GM23338 (cell line): ENCODE measurements around the gene ADA. TPM values are rescaled to one million over a fixed set of nuclear protein-coding genes. Genes with fewer than 3 reads are reported as not detected.
A peak's percentile ranks its signal among the peaks of the same experiment; 100 is the strongest.

ENCODE experiments used
- ATAC-seq: fragments of 200-7000 bp; cut with Tn5 transposase; 3 replicates; pipeline ENCODE4 v1.9.1; 2020
- DNase-seq: peaks from one replicate; pipeline ENCODE4 v3.0.0-alpha.2; 2015; ENCODE audit warnings: low spot score
- H2AFZ ChIP-seq: fragments of 200-600 bp; sonication (generic); 2 replicates; pipeline ENCODE4 v1.8.0; 2016; ENCODE audit warnings: antibody characterized with exemption, mild to moderate bottlenecking, moderate library complexity
- H3F3A ChIP-seq: fragments of 200-600 bp; sonication (generic); replicated peaks from 2 replicates; pipeline ENCODE4 v1.8.0; 2017; ENCODE audit warnings: antibody characterized with exemption, mixed run types, low read depth
- H3K27ac ChIP-seq: fragments of 200-600 bp; sonication (generic); 2 replicates; pipeline ENCODE4 v1.6.1; 2016; ENCODE audit warnings: low read depth
- H3K27me3 ChIP-seq: fragments of 200-600 bp; sonication (generic); 2 replicates; pipeline ENCODE4 v1.8.0; 2016; ENCODE audit warnings: mild to moderate bottlenecking, mixed run types, moderate library complexity; ENCODE audit not compliant: insufficient read depth
- H3K36me3 ChIP-seq: fragments of 200-600 bp; sonication (generic); 2 replicates; pipeline ENCODE4 v1.8.0; 2016; ENCODE audit warnings: mild to moderate bottlenecking; ENCODE audit not compliant: insufficient read depth
- H3K4me1 ChIP-seq: fragments of 200-600 bp; sonication (generic); 2 replicates; pipeline ENCODE4 v1.8.0; 2016; ENCODE audit warnings: mild to moderate bottlenecking, moderate library complexity; ENCODE audit not compliant: insufficient read depth
- H3K4me2 ChIP-seq: fragments of 200-600 bp; sonication (generic); 2 replicates; pipeline ENCODE4 v1.7.1; 2017; ENCODE audit warnings: mixed run types
- H3K4me3 ChIP-seq: fragments of 200-600 bp; sonication (generic); 2 replicates; pipeline ENCODE4 v1.6.1; 2016; ENCODE audit warnings: mixed run types
- H3K79me2 ChIP-seq: fragments of 200-600 bp; sonication (generic); replicated peaks from 2 replicates; pipeline ENCODE4 v1.8.0; 2017; ENCODE audit warnings: mild to moderate bottlenecking; ENCODE audit not compliant: insufficient read depth
- H3K9me2 ChIP-seq: fragments of 200-600 bp; sonication (generic); 2 replicates; pipeline ENCODE4 v1.8.0; 2017; ENCODE audit not compliant: insufficient read depth
- H4K20me1 ChIP-seq: fragments of 200-600 bp; sonication (generic); replicated peaks from 2 replicates; pipeline ENCODE4 v1.8.0; 2017; ENCODE audit warnings: mild to moderate bottlenecking; ENCODE audit not compliant: insufficient read depth
- H3K27ac Mint-ChIP-seq: 2 replicates; pipeline ENCODE4 v1.8.0; 2020; ENCODE audit warnings: inconsistent platforms, mild to moderate bottlenecking, moderate library complexity, mixed read lengths
- H3K27me3 Mint-ChIP-seq: 3 replicates; pipeline ENCODE4 v1.8.0; 2022; ENCODE audit warnings: low read depth, mild to moderate bottlenecking, moderate library complexity, mixed read lengths, inconsistent platforms; ENCODE audit not compliant: insufficient read depth, poor library complexity
- H3K36me3 Mint-ChIP-seq: 3 replicates; pipeline ENCODE4 v1.8.0; 2021; ENCODE audit warnings: low read depth, mild to moderate bottlenecking, inconsistent platforms, moderate library complexity, mixed read lengths
- H3K4me1 Mint-ChIP-seq: 3 replicates; pipeline ENCODE4 v1.8.0; 2020; ENCODE audit warnings: mild to moderate bottlenecking, inconsistent platforms, mixed read lengths
- H3K4me3 Mint-ChIP-seq: 3 replicates; pipeline ENCODE4 v1.8.0; 2021; ENCODE audit warnings: moderate library complexity, mild to moderate bottlenecking, inconsistent platforms, mixed read lengths
- H3K9me3 Mint-ChIP-seq: 3 replicates; pipeline ENCODE4 v1.8.0; 2020; ENCODE audit warnings: moderate library complexity, mild to moderate bottlenecking, inconsistent platforms, mixed read lengths
- CREB1 ChIP-seq: fragments of 250-450 bp; sonication (Bioruptor Pico); IDR thresholded peaks from 2 replicates; pipeline ENCODE4 v1.5.0; 2020; ENCODE audit warnings: low read depth, mild to moderate bottlenecking, moderate library complexity
- polyA plus RNA-seq: library from polyadenylated mRNA; unstranded; fragments of >200 nt; fragmentation: Nextera tagmentation; extraction: Ambion mirVana; gene quantifications from 2 replicates; pipeline ENCODE4 v1.2.1, GENCODE V29; 2016
- total RNA-seq: library from RNA; depleted of rRNA; stranded (reverse); fragments of >200 nt; shearing (Covaris generic); gene quantifications from 2 replicates; pipeline ENCODE4 v1.2.3, GENCODE V29; 2014
- TF ChIP-seq, protein P1 (sequence below), 2 experiments: fragments of 200-600 bp in 1 of 2; sonication (generic) in 1 of 2; conservative IDR thresholded peaks; 2 replicates each; pipeline versions ENCODE4 v1.5.1 to v1.6.1; 2016 to 2017; ENCODE audit warnings: antibody characterized with exemption in 2 of 2, low read depth in 2 of 2, mild to moderate bottlenecking in 2 of 2, moderate library complexity in 1 of 2
- TF ChIP-seq, protein P2 (sequence below): fragments of 250-450 bp; sonication (Bioruptor Pico); IDR thresholded peaks from 2 replicates; pipeline ENCODE4 v1.5.0; 2020; ENCODE audit warnings: mild to moderate bottlenecking, moderate library complexity
- TF ChIP-seq, protein P3 (sequence below): IDR thresholded peaks from one replicate; pipeline ENCODE4 v1.6.1; 2018; ENCODE audit warnings: antibody characterized with exemption; ENCODE audit not compliant: unreplicated experiment

ADA gene
- total and polyA plus RNA-seq, 2 experiments from 2014 or later, result 15.8 to 16.2 TPM

DNA sequence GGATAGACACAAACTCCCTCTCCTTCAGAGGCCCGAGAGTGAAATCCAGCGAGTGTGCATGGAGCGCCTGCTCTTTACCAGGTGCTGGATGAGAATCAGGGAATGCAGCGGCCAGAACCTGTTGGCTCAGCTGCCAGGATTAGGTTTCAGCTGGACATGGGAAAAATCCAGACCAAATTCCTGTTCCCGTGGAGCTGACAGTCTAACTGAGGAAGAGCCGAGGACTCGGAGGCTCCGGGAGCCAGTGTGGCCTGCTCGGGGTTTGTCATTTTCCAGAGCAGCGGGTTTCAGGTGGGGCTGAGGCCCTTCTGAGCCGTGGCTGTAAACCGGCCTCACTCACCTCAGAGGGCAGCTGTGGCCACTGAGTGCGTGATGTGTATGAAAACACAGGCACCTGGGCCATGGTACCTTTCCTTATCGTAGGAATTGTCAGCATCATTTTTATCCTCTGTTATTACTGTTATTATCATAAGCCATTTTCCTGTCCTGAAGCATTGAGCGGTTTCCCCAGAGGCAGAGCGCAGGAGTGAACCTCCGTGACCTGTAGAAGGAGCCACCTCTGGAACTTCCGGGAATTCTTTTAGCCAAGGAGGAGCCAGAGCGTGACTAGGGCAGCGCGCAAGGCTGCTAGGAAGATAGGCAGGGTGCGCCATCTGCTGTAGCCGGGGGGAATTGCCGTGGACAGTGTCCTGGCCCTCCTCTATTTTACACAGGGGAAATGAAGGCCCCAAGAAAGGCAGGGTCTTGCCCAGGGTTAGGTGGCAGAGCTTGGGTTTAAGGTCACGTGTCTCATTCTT lies 41.8 kb downstream of the ADA start:
- Histone ChIP-seq H3K4me3 (no peak overlapping the region), H3K9me2 (no peaks in the 10 kb centered on the region), H3K36me3 (no peaks in the 10 kb centered on the region), H2AFZ (peak overlapping the region; percentile 29; the same call in 1 of the 2 replicates), H3F3A (no peaks in the 10 kb centered on the region), H3K27ac (no peak overlapping the region), H3K79me2 (no peaks in the 10 kb centered on the region), H3K4me1 (peaks cover 5% of the 10 kb centered on the region), H3K27me3 (no peaks in the 10 kb centered on the region), H4K20me1 (no peaks in the 10 kb centered on the region; the same call in 1 of the 2 replicates), H3K4me2 (peak overlapping the region; percentile 30; the same call in 1 of the 2 replicates)
- Mint-ChIP-seq H3K4me3 (peak overlapping the region; percentile 28; the same call in 1 of the 3 replicates), H3K9me3 (no peaks in the 10 kb centered on the region), H3K27me3 (peaks cover 3% of the 10 kb centered on the region), H3K27ac (no peak overlapping the region), H3K4me1 (peaks cover 13% of the 10 kb centered on the region; the same call in 2 of the 3 replicates), H3K36me3 (peaks cover 8% of the 10 kb centered on the region; the same call in 2 of the 3 replicates)
- peak; percentile 30; the same call in 1 of the 2 replicates for TF ChIP-seq CREB1 (CRISPR knock-in tag)
- TF ChIP-seq, protein P1, sequence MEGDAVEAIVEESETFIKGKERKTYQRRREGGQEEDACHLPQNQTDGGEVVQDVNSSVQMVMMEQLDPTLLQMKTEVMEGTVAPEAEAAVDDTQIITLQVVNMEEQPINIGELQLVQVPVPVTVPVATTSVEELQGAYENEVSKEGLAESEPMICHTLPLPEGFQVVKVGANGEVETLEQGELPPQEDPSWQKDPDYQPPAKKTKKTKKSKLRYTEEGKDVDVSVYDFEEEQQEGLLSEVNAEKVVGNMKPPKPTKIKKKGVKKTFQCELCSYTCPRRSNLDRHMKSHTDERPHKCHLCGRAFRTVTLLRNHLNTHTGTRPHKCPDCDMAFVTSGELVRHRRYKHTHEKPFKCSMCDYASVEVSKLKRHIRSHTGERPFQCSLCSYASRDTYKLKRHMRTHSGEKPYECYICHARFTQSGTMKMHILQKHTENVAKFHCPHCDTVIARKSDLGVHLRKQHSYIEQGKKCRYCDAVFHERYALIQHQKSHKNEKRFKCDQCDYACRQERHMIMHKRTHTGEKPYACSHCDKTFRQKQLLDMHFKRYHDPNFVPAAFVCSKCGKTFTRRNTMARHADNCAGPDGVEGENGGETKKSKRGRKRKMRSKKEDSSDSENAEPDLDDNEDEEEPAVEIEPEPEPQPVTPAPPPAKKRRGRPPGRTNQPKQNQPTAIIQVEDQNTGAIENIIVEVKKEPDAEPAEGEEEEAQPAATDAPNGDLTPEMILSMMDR (conservative IDR thresholded peaks at IDR 0.05; ENCODE audit: low read depth in 2 of 2), result peak; percentile 97 to 98
- TF ChIP-seq, protein P2, sequence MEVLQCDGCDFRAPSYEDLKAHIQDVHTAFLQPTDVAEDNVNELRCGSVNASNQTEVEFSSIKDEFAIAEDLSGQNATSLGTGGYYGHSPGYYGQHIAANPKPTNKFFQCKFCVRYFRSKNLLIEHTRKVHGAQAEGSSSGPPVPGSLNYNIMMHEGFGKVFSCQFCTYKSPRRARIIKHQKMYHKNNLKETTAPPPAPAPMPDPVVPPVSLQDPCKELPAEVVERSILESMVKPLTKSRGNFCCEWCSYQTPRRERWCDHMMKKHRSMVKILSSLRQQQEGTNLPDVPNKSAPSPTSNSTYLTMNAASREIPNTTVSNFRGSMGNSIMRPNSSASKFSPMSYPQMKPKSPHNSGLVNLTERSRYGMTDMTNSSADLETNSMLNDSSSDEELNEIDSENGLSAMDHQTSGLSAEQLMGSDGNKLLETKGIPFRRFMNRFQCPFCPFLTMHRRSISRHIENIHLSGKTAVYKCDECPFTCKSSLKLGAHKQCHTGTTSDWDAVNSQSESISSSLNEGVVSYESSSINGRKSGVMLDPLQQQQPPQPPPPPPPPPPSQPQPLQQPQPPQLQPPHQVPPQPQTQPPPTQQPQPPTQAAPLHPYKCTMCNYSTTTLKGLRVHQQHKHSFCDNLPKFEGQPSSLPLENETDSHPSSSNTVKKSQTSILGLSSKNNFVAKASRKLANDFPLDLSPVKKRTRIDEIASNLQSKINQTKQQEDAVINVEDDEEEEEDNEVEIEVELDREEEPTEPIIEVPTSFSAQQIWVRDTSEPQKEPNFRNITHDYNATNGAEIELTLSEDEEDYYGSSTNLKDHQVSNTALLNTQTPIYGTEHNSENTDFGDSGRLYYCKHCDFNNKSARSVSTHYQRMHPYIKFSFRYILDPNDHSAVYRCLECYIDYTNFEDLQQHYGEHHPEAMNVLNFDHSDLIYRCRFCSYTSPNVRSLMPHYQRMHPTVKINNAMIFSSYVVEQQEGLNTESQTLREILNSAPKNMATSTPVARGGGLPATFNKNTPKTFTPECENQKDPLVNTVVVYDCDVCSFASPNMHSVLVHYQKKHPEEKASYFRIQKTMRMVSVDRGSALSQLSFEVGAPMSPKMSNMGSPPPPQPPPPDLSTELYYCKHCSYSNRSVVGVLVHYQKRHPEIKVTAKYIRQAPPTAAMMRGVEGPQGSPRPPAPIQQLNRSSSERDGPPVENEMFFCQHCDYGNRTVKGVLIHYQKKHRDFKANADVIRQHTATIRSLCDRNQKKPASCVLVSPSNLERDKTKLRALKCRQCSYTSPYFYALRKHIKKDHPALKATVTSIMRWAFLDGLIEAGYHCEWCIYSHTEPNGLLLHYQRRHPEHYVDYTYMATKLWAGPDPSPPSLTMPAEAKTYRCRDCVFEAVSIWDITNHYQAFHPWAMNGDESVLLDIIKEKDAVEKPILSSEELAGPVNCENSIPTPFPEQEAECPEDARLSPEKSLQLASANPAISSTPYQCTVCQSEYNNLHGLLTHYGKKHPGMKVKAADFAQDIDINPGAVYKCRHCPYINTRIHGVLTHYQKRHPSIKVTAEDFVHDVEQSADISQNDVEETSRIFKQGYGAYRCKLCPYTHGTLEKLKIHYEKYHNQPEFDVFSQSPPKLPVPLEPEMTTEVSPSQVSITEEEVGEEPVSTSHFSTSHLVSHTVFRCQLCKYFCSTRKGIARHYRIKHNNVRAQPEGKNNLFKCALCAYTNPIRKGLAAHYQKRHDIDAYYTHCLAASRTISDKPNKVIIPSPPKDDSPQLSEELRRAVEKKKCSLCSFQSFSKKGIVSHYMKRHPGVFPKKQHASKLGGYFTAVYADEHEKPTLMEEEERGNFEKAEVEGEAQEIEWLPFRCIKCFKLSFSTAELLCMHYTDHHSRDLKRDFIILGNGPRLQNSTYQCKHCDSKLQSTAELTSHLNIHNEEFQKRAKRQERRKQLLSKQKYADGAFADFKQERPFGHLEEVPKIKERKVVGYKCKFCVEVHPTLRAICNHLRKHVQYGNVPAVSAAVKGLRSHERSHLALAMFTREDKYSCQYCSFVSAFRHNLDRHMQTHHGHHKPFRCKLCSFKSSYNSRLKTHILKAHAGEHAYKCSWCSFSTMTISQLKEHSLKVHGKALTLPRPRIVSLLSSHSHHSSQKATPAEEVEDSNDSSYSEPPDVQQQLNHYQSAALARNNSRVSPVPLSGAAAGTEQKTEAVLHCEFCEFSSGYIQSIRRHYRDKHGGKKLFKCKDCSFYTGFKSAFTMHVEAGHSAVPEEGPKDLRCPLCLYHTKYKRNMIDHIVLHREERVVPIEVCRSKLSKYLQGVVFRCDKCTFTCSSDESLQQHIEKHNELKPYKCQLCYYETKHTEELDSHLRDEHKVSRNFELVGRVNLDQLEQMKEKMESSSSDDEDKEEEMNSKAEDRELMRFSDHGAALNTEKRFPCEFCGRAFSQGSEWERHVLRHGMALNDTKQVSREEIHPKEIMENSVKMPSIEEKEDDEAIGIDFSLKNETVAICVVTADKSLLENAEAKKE (CRISPR knock-in tag), result no peak
- TF ChIP-seq, protein P3, sequence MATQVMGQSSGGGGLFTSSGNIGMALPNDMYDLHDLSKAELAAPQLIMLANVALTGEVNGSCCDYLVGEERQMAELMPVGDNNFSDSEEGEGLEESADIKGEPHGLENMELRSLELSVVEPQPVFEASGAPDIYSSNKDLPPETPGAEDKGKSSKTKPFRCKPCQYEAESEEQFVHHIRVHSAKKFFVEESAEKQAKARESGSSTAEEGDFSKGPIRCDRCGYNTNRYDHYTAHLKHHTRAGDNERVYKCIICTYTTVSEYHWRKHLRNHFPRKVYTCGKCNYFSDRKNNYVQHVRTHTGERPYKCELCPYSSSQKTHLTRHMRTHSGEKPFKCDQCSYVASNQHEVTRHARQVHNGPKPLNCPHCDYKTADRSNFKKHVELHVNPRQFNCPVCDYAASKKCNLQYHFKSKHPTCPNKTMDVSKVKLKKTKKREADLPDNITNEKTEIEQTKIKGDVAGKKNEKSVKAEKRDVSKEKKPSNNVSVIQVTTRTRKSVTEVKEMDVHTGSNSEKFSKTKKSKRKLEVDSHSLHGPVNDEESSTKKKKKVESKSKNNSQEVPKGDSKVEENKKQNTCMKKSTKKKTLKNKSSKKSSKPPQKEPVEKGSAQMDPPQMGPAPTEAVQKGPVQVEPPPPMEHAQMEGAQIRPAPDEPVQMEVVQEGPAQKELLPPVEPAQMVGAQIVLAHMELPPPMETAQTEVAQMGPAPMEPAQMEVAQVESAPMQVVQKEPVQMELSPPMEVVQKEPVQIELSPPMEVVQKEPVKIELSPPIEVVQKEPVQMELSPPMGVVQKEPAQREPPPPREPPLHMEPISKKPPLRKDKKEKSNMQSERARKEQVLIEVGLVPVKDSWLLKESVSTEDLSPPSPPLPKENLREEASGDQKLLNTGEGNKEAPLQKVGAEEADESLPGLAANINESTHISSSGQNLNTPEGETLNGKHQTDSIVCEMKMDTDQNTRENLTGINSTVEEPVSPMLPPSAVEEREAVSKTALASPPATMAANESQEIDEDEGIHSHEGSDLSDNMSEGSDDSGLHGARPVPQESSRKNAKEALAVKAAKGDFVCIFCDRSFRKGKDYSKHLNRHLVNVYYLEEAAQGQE, result no peak
- ATAC-seq (peak; percentile 98), DNase-seq (peak; percentile 97)
